ENCODE data around the gene ABCA2.
A peak's percentile ranks its signal among the peaks of the same experiment; 100 is the strongest.
"Not testable (repeated sequence)": the region's sequence is repeated elsewhere in the genome, so short reads cannot be mapped to it uniquely, and the experiment has no call there.

ABCA2 gene

GRCh38 chr9:137015540-137015930 is 12.5 kb downstream of the ABCA2 start:
- DNase-seq = no peak

GRCh38 chr9:137014776-137015539 is 13.1 kb downstream of the ABCA2 start:
- DNase-seq = no peak

- DNase-seq = no peak
Measured at GRCh38 chr9:137014166-137014565, 13.9 kb downstream of the ABCA2 start.

- no peak for DNase-seq
Measured at GRCh38 chr9:137013571-137013940, 14.5 kb downstream of the ABCA2 start.

GRCh38 chr9:137012694-137013570 is 15.1 kb downstream of the ABCA2 start:
- DNase-seq = no peak

- DNase-seq = no peak
Measured at GRCh38 chr9:137011907-137012675, 15.9 kb downstream of the ABCA2 start.

- DNase-seq = no peak
Measured at GRCh38 chr9:137011156-137011555, 16.9 kb downstream of the ABCA2 start.

GRCh38 chr9:137009938-137010732 is 17.9 kb downstream of the ABCA2 start:
- DNase-seq = no peak

GRCh38 chr9:137009217-137009616 is 18.8 kb downstream of the ABCA2 start:
- no peak for DNase-seq

GRCh38 chr9:137008312-137008711 is 19.7 kb downstream of the ABCA2 start:
- DNase-seq = no peak

- no peak for DNase-seq
Measured at GRCh38 chr9:137007816-137008270, 20.2 kb downstream of the ABCA2 start.

- peak; percentile 31 for DNase-seq
Measured at GRCh38 chr9:137007108-137007815, 20.8 kb downstream of the ABCA2 start.

- no peak for DNase-seq
Measured at GRCh38 chr9:137006116-137007003, 21.7 kb downstream of the ABCA2 start.

- DNase-seq = not testable (repeated sequence)
Measured at GRCh38 chr9:137004285-137004684, 23.8 kb downstream of the ABCA2 start.

- DNase-seq = no peak
Measured at GRCh38 chr9:137002646-137003041, 25.4 kb downstream of the ABCA2 start.

- no peak for DNase-seq
Measured at GRCh38 chr9:137001857-137002645, 26.0 kb downstream of the ABCA2 start.

GRCh38 chr9:137000177-137000930 is 27.7 kb downstream of the ABCA2 start:
- DNase-seq = no peak

- no peak for DNase-seq
Measured at GRCh38 chr9:136997830-136998234, 30.2 kb downstream of the ABCA2 start.

GRCh38 chr9:136997371-136997770 is 30.7 kb downstream of the ABCA2 start:
- DNase-seq = no peak
